ENCODE data around the gene GGA2.

DNA sequence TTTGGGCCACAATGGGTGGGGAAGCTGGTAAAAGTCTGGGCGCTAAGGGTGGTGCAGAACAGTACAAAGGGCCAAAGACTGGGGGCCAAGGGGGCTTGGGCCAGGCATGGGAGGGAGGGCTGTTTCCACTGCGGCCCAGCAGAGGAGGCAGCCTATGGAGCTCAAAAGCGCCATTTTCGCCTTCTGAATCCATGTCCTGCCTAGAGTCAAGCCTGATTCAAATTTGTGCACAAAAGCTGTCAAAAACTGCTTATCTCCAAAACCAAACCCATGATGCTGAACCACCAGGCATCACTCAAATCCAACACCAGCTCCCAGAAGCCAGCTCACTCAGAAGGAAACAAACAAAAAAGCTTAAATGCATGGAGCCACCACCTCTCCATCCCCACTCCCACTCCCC, 73.3 kb downstream of the GGA2 start:
- TF ChIP-seq, protein P1, sequence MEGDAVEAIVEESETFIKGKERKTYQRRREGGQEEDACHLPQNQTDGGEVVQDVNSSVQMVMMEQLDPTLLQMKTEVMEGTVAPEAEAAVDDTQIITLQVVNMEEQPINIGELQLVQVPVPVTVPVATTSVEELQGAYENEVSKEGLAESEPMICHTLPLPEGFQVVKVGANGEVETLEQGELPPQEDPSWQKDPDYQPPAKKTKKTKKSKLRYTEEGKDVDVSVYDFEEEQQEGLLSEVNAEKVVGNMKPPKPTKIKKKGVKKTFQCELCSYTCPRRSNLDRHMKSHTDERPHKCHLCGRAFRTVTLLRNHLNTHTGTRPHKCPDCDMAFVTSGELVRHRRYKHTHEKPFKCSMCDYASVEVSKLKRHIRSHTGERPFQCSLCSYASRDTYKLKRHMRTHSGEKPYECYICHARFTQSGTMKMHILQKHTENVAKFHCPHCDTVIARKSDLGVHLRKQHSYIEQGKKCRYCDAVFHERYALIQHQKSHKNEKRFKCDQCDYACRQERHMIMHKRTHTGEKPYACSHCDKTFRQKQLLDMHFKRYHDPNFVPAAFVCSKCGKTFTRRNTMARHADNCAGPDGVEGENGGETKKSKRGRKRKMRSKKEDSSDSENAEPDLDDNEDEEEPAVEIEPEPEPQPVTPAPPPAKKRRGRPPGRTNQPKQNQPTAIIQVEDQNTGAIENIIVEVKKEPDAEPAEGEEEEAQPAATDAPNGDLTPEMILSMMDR (conservative IDR thresholded peaks at IDR 0.05; ENCODE audit: low read depth, low read length) = no peak
- TF ChIP-seq EZH2 (IDR thresholded peaks at IDR 0.05; ENCODE audit: low read length, unreplicated experiment) = no peak
